H1 (cell line): ENCODE data around the gene HAT1. TPM values are rescaled to one million over a fixed set of nuclear protein-coding genes. Genes with fewer than 3 reads are reported as not detected.

Source experiments
- CTCF ChIA-PET: fragments of 300-600 bp; sonication (Branson Sonifier 250); formaldehyde crosslinking; loops from one replicate; lab custom pipeline; 2021; ENCODE audit not compliant: partially characterized antibody; lab: Charles Lee
- POLR2A ChIA-PET: fragments of 300-600 bp; sonication (Branson Sonifier 250); formaldehyde crosslinking; loops from one replicate; lab custom pipeline; 2021; ENCODE audit warnings: inconsistent platforms; ENCODE audit not compliant: partially characterized antibody; lab: Charles Lee
- DNase-seq, 2 experiments: peaks; one replicate each; pipeline versions ENCODE4 v3.0.0 to v3.0.0-alpha.2; 2010 to 2022; ENCODE audit warnings: low spot score in 2 of 2, low read depth in 1 of 2, mixed read lengths in 1 of 2
- FAIRE-seq: peaks from 2 replicates; lab custom pipeline; 2011; peaks lifted over from hg19 to GRCh38; lab: Jason Lieb, UNC
- H2AFZ ChIP-seq: 2 replicates; pipeline ENCODE4 v1.8.1; 2012; ENCODE audit warnings: low read length, inconsistent platforms
- H2AK5ac ChIP-seq: 2 replicates; pipeline ENCODE4 v1.6.1; 2013; ENCODE audit warnings: low read depth, low read length
- H2BK120ac ChIP-seq: replicated peaks from 2 replicates; pipeline ENCODE3; 2013; ENCODE audit warnings: low read depth, low read length, inconsistent platforms
- H2BK12ac ChIP-seq: 2 replicates; pipeline ENCODE4 v1.6.1; 2013; ENCODE audit warnings: low read depth, low read length
- H2BK15ac ChIP-seq: 2 replicates; pipeline ENCODE4 v1.6.1; 2013; ENCODE audit warnings: low read length
- H2BK20ac ChIP-seq: 2 replicates; pipeline ENCODE4 v1.6.1; 2013; ENCODE audit warnings: low read length
- H2BK5ac ChIP-seq: 2 replicates; pipeline ENCODE4 v1.6.1; 2013; ENCODE audit warnings: low read depth, low read length
- H3K14ac ChIP-seq: 2 replicates; pipeline ENCODE4 v1.6.1; 2013; ENCODE audit warnings: inconsistent platforms; ENCODE audit not compliant: insufficient read length
- H3K18ac ChIP-seq: 2 replicates; pipeline ENCODE4 v1.6.1; 2013; ENCODE audit warnings: low read length; ENCODE audit errors: extremely low read depth
- H3K23ac ChIP-seq: 2 replicates; pipeline ENCODE4 v1.6.1; 2013; ENCODE audit warnings: inconsistent platforms; ENCODE audit not compliant: insufficient read length
- H3K23me2 ChIP-seq: 2 replicates; pipeline ENCODE4 v1.6.1; 2013; ENCODE audit warnings: low read depth, low read length
- H3K27ac ChIP-seq: 2 replicates; pipeline ENCODE4 v1.6.1; 2011; ENCODE audit warnings: low read depth, low read length, inconsistent platforms
- H3K27me3 ChIP-seq, 4 experiments: replicated peaks in 1 of 4; 1 replicate in 1 of 4; 2 replicates in 3 of 4; pipeline versions ENCODE4 v1.6.1 to v1.8.1; 2011 to 2013; ENCODE audit warnings: low read length in 3 of 4, mild to moderate bottlenecking in 3 of 4, inconsistent platforms in 2 of 4, mixed read lengths in 2 of 4, moderate library complexity in 1 of 4; ENCODE audit not compliant: control insufficient read depth in 3 of 4, insufficient read depth in 3 of 4; ENCODE audit errors: extremely low read depth in 1 of 4
- H3K36me3 ChIP-seq, 4 experiments: 2 replicates each; pipeline versions ENCODE4 v1.6.1 to v1.8.1; 2011 to 2013; ENCODE audit warnings: mild to moderate bottlenecking in 4 of 4, low read length in 3 of 4, moderate library complexity in 2 of 4, control low read depth in 1 of 4, inconsistent platforms in 1 of 4; ENCODE audit not compliant: insufficient read depth in 4 of 4, control insufficient read depth in 2 of 4
- H3K4ac ChIP-seq: replicated peaks from 2 replicates; pipeline ENCODE3; 2013; ENCODE audit warnings: low read length, low read depth, mixed read lengths, inconsistent platforms; ENCODE audit not compliant: insufficient read length
- H3K4me1 ChIP-seq, 4 experiments: replicated peaks in 1 of 4; 1 replicate in 1 of 4; 2 replicates in 3 of 4; pipeline versions ENCODE4 v1.6.1 to v1.8.1; 2011 to 2013; ENCODE audit warnings: low read length in 3 of 4, inconsistent platforms in 2 of 4, mixed read lengths in 1 of 4; ENCODE audit not compliant: insufficient read depth in 4 of 4, control insufficient read depth in 3 of 4
- H3K4me2 ChIP-seq, 2 experiments: 2 replicates each; pipeline versions ENCODE4 v1.6.1 to v1.8.1; 2011 to 2013; ENCODE audit warnings: low read depth in 2 of 2, low read length in 2 of 2, control low read depth in 1 of 2, inconsistent platforms in 1 of 2, mild to moderate bottlenecking in 1 of 2; ENCODE audit not compliant: insufficient read depth in 1 of 2
- H3K4me3 ChIP-seq, 4 experiments: fragments of 200-600, 300-600 bp in 1 of 4; sonication (generic), shearing (Covaris generic), sonication (Bioruptor Twin) in 1 of 4; 2 replicates each; pipeline versions ENCODE4 v1.5.1 to v1.8.1; 2011 to 2016; ENCODE audit warnings: low read length in 4 of 4, low read depth in 3 of 4, control low read depth in 2 of 4, inconsistent platforms in 2 of 4, mild to moderate bottlenecking in 2 of 4, mixed read lengths in 1 of 4, moderate library complexity in 1 of 4; ENCODE audit not compliant: insufficient read depth in 2 of 4; ENCODE audit errors: extremely low read depth in 1 of 4
- H3K56ac ChIP-seq: replicated peaks from 2 replicates; pipeline ENCODE3; 2013; ENCODE audit warnings: low read depth, mild to moderate bottlenecking, mixed read lengths, low read length, inconsistent platforms; ENCODE audit not compliant: insufficient read length
- H3K79me1 ChIP-seq: 2 replicates; pipeline ENCODE4 v1.6.1; 2013; ENCODE audit warnings: low read depth, low read length, control low read depth
- H3K79me2 ChIP-seq, 2 experiments: 2 replicates each; pipeline versions ENCODE4 v1.6.1 to v1.8.1; 2012 to 2013; ENCODE audit warnings: low read length in 2 of 2, mild to moderate bottlenecking in 2 of 2, inconsistent platforms in 1 of 2; ENCODE audit not compliant: insufficient read depth in 2 of 2, control insufficient read depth in 1 of 2
- H3K9ac ChIP-seq, 4 experiments: replicated peaks in 1 of 4; 1 replicate in 1 of 4; 2 replicates in 3 of 4; pipeline versions ENCODE4 v1.6.1 to v1.8.1; 2011 to 2013; ENCODE audit warnings: low read depth in 3 of 4, low read length in 3 of 4, control low read depth in 2 of 4, mild to moderate bottlenecking in 2 of 4, moderate library complexity in 2 of 4, inconsistent platforms in 1 of 4; ENCODE audit errors: extremely low read depth in 1 of 4
- H3K9me3 ChIP-seq, 2 experiments: 2 replicates each; pipeline versions ENCODE4 v1.6.1 to v1.8.1; 2012 to 2013; ENCODE audit warnings: mild to moderate bottlenecking in 2 of 2, moderate library complexity in 2 of 2, control low read depth in 1 of 2, inconsistent platforms in 1 of 2, low read depth in 1 of 2, low read length in 1 of 2, mixed read lengths in 1 of 2; ENCODE audit not compliant: insufficient read depth in 2 of 2
- H4K20me1 ChIP-seq, 2 experiments: replicated peaks in 1 of 2; 2 replicates each; pipeline versions ENCODE3 to v1.8.1; 2011 to 2013; ENCODE audit warnings: inconsistent platforms in 2 of 2, low read length in 2 of 2, mild to moderate bottlenecking in 1 of 2; ENCODE audit not compliant: insufficient read depth in 2 of 2, control insufficient read depth in 1 of 2
- H4K5ac ChIP-seq: 2 replicates; pipeline ENCODE4 v1.6.1; 2013; ENCODE audit warnings: low read length, low read depth, mixed read lengths, inconsistent platforms; ENCODE audit not compliant: insufficient read length
- H4K8ac ChIP-seq: 2 replicates; pipeline ENCODE4 v1.8.0; 2013; ENCODE audit warnings: mild to moderate bottlenecking, moderate library complexity, low read length, inconsistent platforms; ENCODE audit not compliant: insufficient read depth; ENCODE audit errors: extremely low read depth
- H4K91ac ChIP-seq: replicated peaks from 2 replicates; pipeline ENCODE3; 2013; ENCODE audit warnings: low read length, mixed read lengths, inconsistent platforms; ENCODE audit not compliant: insufficient read length
- BCL11A ChIP-seq, 2 experiments: IDR thresholded peaks; one replicate each; pipeline ENCODE4 v1.6.1; 2011; ENCODE audit warnings: low read depth in 2 of 2, low read length in 2 of 2, mild to moderate bottlenecking in 2 of 2
- CBX8 ChIP-seq: fragments of 300-800, 300-1000 bp; sonication (generic); IDR thresholded peaks from 2 replicates; pipeline ENCODE4 v1.7.1; 2016; ENCODE audit warnings: low read depth, low read length, borderline replicate concordance
- CTBP2 ChIP-seq: IDR thresholded peaks from 2 replicates; pipeline ENCODE4 v1.7.0; 2011; ENCODE audit warnings: borderline replicate concordance, mild to moderate bottlenecking, moderate library complexity, mixed read lengths, low read length; ENCODE audit not compliant: insufficient read depth, insufficient read length
- FOSL1 ChIP-seq: IDR thresholded peaks from 2 replicates; pipeline ENCODE4 v1.6.1; 2011; ENCODE audit warnings: mild to moderate bottlenecking, low read depth, low read length, moderate library complexity; ENCODE audit not compliant: insufficient read depth
- GABPA ChIP-seq: IDR thresholded peaks from 2 replicates; pipeline ENCODE4 v1.6.1; 2011; ENCODE audit warnings: mild to moderate bottlenecking, low read length, moderate library complexity, borderline replicate concordance; ENCODE audit not compliant: insufficient read depth
- KDM4A ChIP-seq: IDR thresholded peaks from one replicate; pipeline ENCODE4 v1.7.1; 2012; ENCODE audit warnings: low read depth, mild to moderate bottlenecking, moderate library complexity, low read length, inconsistent platforms; ENCODE audit not compliant: severe bottlenecking
- POLR2A ChIP-seq, 2 experiments: IDR thresholded peaks; 1 replicate in 1 of 2; 2 replicates in 1 of 2; pipeline ENCODE4 v1.6.1; 2011; ENCODE audit warnings: low read depth in 2 of 2, low read length in 2 of 2, mild to moderate bottlenecking in 2 of 2; ENCODE audit errors: control extremely low read depth in 1 of 2
- POLR2AphosphoS5 ChIP-seq: IDR thresholded peaks from 2 replicates; pipeline ENCODE4 v1.6.1; 2011; ENCODE audit warnings: low read depth, low read length
- RNF2 ChIP-seq: fragments of 200-900, 300-1000 bp; sonication (generic); IDR thresholded peaks from 2 replicates; pipeline ENCODE4 v1.7.1; 2016; ENCODE audit warnings: borderline replicate concordance, low read depth, mild to moderate bottlenecking, antibody characterized with exemption, low read length; ENCODE audit not compliant: poor library complexity, severe bottlenecking; ENCODE audit errors: missing control alignments
- SIRT6 ChIP-seq: IDR thresholded peaks from one replicate; pipeline ENCODE4 v1.7.1; 2012; ENCODE audit warnings: low read length, inconsistent platforms
- TBP ChIP-seq: IDR thresholded peaks from 2 replicates; pipeline ENCODE4 v1.6.1; 2011; ENCODE audit warnings: low read depth, low read length, improper control_type of control experiment
- TCF12 ChIP-seq: IDR thresholded peaks from 2 replicates; pipeline ENCODE4 v1.6.1; 2011; ENCODE audit warnings: low read depth, mild to moderate bottlenecking, low read length
- TEAD4 ChIP-seq: IDR thresholded peaks from 2 replicates; pipeline ENCODE4 v1.6.1; 2012; ENCODE audit warnings: low read depth, low read length, inconsistent platforms, mixed read lengths
- WGBS, 2 experiments: shearing (Covaris generic) in 1 of 2; methylation state at CpG; one replicate each; pipeline versions ENCODE4 v1.1.6 to v1.1.7; 2013 to 2015; ENCODE audit warnings: low lambda C conversion rate in 2 of 2, mixed read lengths in 2 of 2, inconsistent platforms in 1 of 2, low coverage in 1 of 2, missing lambda C conversion rate in 1 of 2; ENCODE audit not compliant: insufficient replicate concordance in 2 of 2, insufficient coverage in 1 of 2, insufficient read length in 1 of 2; ENCODE audit errors: extremely low coverage in 1 of 2, missing lambda C conversion rate in 1 of 2; 5-methylcytosine and 5-hydroxymethylcytosine counted together
- polyA plus RNA-seq, 7 experiments: library from polyadenylated mRNA; depleted of rRNA in 3 of 7; stranded (reverse) in 5 of 7; unstranded in 2 of 7; fragments of >200 nt in 5 of 7; fragments of 200-250 nt in 2 of 7; gene quantifications; 1 replicate in 5 of 7; 2 replicates in 1 of 7; 4 replicates in 1 of 7; pipeline versions ENCODE4 v1.2.1 to v1.2.3, GENCODE V29; 2011 to 2013; ENCODE audit warnings: missing spikeins in 2 of 7, mixed read lengths in 2 of 7
- total RNA-seq: library from RNA; stranded (reverse); fragmentation: NEBNext Ultra II Directional; extraction: Animal tissue kit (Norgen Biotek cat#: 25700); gene quantifications from 2 replicates; pipeline ENCODE4 v1.2.1, GENCODE V29; 2021

Gene HAT1
- total and polyA plus RNA-seq, 2 of the 8 experiments (the other 6 are each of a cell fraction or from before 2014, with no cell fraction given), result 44.6 to 74.2 TPM

DNA sequence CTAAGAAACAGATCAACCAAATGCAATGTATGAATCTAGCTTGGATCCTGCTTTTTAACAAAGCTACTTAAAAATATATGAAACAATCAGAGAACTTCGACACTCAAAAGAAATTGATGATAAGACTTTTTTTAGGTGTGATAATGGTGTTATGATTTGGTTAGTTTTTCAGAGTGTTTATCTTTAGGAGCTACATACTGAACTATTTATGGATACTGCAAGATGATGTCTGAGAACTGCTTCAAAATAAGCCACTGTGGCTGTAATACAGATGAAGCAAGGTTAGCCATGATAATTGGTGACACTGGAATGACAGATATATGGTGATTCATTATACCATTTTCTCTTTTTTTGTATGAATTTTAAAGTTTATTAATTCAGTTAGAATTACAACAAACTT, 42.4 kb upstream of the HAT1 start:
- FAIRE-seq, result no peak
- Histone ChIP-seq H3K79me2 (no peaks in the 10 kb centered on the region), H3K79me1 (no peaks in the 10 kb centered on the region), H3K14ac (no peak overlapping the region), H3K18ac (no peak overlapping the region), H3K4me3 (no peak overlapping the region), H3K4ac (no peak overlapping the region), H2BK120ac (no peak overlapping the region), H3K27ac (no peak overlapping the region), H3K23ac (no peak overlapping the region), H2BK5ac (no peak overlapping the region), H3K4me2 (no peak overlapping the region), H3K23me2 (no peaks in the 10 kb centered on the region), H2AFZ (no peak overlapping the region), H2BK12ac (no peak overlapping the region), H3K4me1 (no peaks in the 10 kb centered on the region), H3K36me3 (no peaks in the 10 kb centered on the region; a peak in 1 of 8 replicates), H2AK5ac (no peak overlapping the region), H4K8ac (no peak overlapping the region), H4K20me1 (no peaks in the 10 kb centered on the region), H2BK15ac (no peak overlapping the region), H4K5ac (no peak overlapping the region), H3K27me3 (no peaks in the 10 kb centered on the region), H2BK20ac (no peak overlapping the region), H3K9ac (no peak overlapping the region), H3K56ac (no peak overlapping the region), H4K91ac (no peak overlapping the region), H3K9me3 (no peaks in the 10 kb centered on the region)
- POLR2A ChIA-PET, result no interaction called here
- 94% methylated on average over 1 of the region's 1 CpG; no CpG with 5 or more reads in 1 of the 2 experiments for WGBS, 2 experiments
- DNase-seq, result no peak
- CTCF ChIA-PET, result interaction anchor here (0.9 kb wide), 1 partner anchor 16 kb away, joined by 3 read pairs; no protein-coding TSS in a partner anchor
- TF ChIP-seq SIRT6 (no peak), BCL11A (IDR thresholded peaks at IDR 0.05; ENCODE audit: low read depth in 2 of 2, low read length in 2 of 2) (no peak), TBP (no peak), CTBP2 (no peak), POLR2A (IDR thresholded peaks at IDR 0.05; ENCODE audit: control extremely low read depth in 1 of 2, low read depth in 2 of 2, low read length in 2 of 2) (no peak), POLR2AphosphoS5 (no peak), TEAD4 (no peak), TCF12 (no peak), KDM4A (no peak), GABPA (no peak), RNF2 (no peak), CBX8 (no peak), FOSL1 (no peak)
